ENCODE results near the gene PKHD1.

GRCh38 chr6:51929934-51930574 is 157.4 kb downstream of the PKHD1 start:
- TF ChIP-seq, protein P1, sequence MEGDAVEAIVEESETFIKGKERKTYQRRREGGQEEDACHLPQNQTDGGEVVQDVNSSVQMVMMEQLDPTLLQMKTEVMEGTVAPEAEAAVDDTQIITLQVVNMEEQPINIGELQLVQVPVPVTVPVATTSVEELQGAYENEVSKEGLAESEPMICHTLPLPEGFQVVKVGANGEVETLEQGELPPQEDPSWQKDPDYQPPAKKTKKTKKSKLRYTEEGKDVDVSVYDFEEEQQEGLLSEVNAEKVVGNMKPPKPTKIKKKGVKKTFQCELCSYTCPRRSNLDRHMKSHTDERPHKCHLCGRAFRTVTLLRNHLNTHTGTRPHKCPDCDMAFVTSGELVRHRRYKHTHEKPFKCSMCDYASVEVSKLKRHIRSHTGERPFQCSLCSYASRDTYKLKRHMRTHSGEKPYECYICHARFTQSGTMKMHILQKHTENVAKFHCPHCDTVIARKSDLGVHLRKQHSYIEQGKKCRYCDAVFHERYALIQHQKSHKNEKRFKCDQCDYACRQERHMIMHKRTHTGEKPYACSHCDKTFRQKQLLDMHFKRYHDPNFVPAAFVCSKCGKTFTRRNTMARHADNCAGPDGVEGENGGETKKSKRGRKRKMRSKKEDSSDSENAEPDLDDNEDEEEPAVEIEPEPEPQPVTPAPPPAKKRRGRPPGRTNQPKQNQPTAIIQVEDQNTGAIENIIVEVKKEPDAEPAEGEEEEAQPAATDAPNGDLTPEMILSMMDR (IDR thresholded peaks at IDR 0.05): no peak
- TF ChIP-seq POLR2A (IDR thresholded peaks at IDR 0.05): no peak
